Keratinocyte (primary cell): ENCODE results near the gene DIPK1B. TPM values are rescaled to one million over a fixed set of nuclear protein-coding genes. Genes with fewer than 3 reads are reported as not detected.

Source experiments
- DNase-seq: peaks from one replicate; pipeline ENCODE4 v3.0.0-alpha.2; 2011; ENCODE audit warnings: low read depth, missing footprints, low spot score
- FAIRE-seq: peaks from 2 replicates; lab custom pipeline; 2011; peaks lifted over from hg19 to GRCh38; lab: Jason Lieb, UNC
- H2AFZ ChIP-seq: 2 replicates; pipeline ENCODE4 v1.6.0; 2012; ENCODE audit warnings: low read length, control low read depth, inconsistent platforms; ENCODE audit not compliant: control insufficient read depth
- H3K27ac ChIP-seq: 2 replicates; pipeline ENCODE4 v1.5.1; 2011; ENCODE audit warnings: low read length; ENCODE audit not compliant: control insufficient read depth, insufficient read depth
- H3K27me3 ChIP-seq: 3 replicates; pipeline ENCODE4 v1.6.0; 2011; ENCODE audit warnings: low read length; ENCODE audit not compliant: control insufficient read depth, insufficient read depth; ENCODE audit errors: extremely low read depth
- H3K36me3 ChIP-seq, 2 experiments: 2 replicates in 1 of 2; 3 replicates in 1 of 2; pipeline ENCODE4 v1.5.1; 2011; ENCODE audit warnings: low read length in 2 of 2, mild to moderate bottlenecking in 1 of 2; ENCODE audit not compliant: control insufficient read depth in 2 of 2, insufficient read depth in 2 of 2; ENCODE audit errors: extremely low read depth in 1 of 2
- H3K4me1 ChIP-seq: 3 replicates; pipeline ENCODE4 v1.5.1; 2011; ENCODE audit warnings: low read length; ENCODE audit not compliant: control insufficient read depth, insufficient read depth; ENCODE audit errors: extremely low read depth
- H3K4me2 ChIP-seq: 3 replicates; pipeline ENCODE4 v1.6.0; 2011; ENCODE audit warnings: low read depth, low read length; ENCODE audit not compliant: control insufficient read depth, insufficient read depth; ENCODE audit errors: extremely low read depth
- H3K4me3 ChIP-seq, 3 experiments: fragments of 200-600 bp in 1 of 3; sonication (generic) in 1 of 3; 2 replicates in 2 of 3; 3 replicates in 1 of 3; pipeline ENCODE4 v1.5.1; 2011 to 2016; ENCODE audit warnings: low read length in 3 of 3, mild to moderate bottlenecking in 3 of 3, control low read depth in 2 of 3, inconsistent platforms in 1 of 3, low read depth in 1 of 3, mixed read lengths in 1 of 3, mixed run types in 1 of 3, moderate library complexity in 1 of 3; ENCODE audit not compliant: control insufficient read depth in 2 of 3, insufficient read depth in 2 of 3; ENCODE audit errors: extremely low read depth in 1 of 3
- H3K79me2 ChIP-seq: 2 replicates; pipeline ENCODE4 v1.6.0; 2012; ENCODE audit warnings: low read length; ENCODE audit not compliant: control insufficient read depth, insufficient read depth
- H3K9ac ChIP-seq: 3 replicates; pipeline ENCODE4 v1.6.0; 2011; ENCODE audit warnings: low read length; ENCODE audit not compliant: control insufficient read depth, insufficient read depth; ENCODE audit errors: extremely low read depth
- H3K9me1 ChIP-seq: 3 replicates; pipeline ENCODE4 v1.6.0; 2011; ENCODE audit warnings: low read length; ENCODE audit not compliant: control insufficient read depth, insufficient read depth; ENCODE audit errors: extremely low read depth
- H3K9me3 ChIP-seq: 2 replicates; pipeline ENCODE4 v1.5.1; 2012; ENCODE audit warnings: low read depth, low read length; ENCODE audit not compliant: control insufficient read depth
- H4K20me1 ChIP-seq: 3 replicates; pipeline ENCODE4 v1.6.0; 2011; ENCODE audit warnings: low read length; ENCODE audit not compliant: control insufficient read depth, insufficient read depth; ENCODE audit errors: extremely low read depth
- CTCF ChIP-seq, 3 experiments: IDR thresholded peaks in 1 of 3; conservative IDR thresholded peaks in 1 of 3; optimal IDR thresholded peaks in 1 of 3; 2 replicates in 2 of 3; 3 replicates in 1 of 3; pipeline versions ENCODE3 to v1.5.1; 2011; ENCODE audit warnings: low read length in 3 of 3, mild to moderate bottlenecking in 3 of 3, moderate library complexity in 2 of 3, control low read depth in 1 of 3, inconsistent platforms in 1 of 3; ENCODE audit not compliant: insufficient read depth in 2 of 3; ENCODE audit errors: extremely low read depth in 1 of 3
- EZH2 ChIP-seq: IDR thresholded peaks from one replicate; pipeline ENCODE4 v1.6.1; 2012; ENCODE audit warnings: inconsistent platforms, mild to moderate bottlenecking, low read length, moderate library complexity
- dilution Hi-C: fragments of 300-500 bp; cut with MboI; formaldehyde crosslinking; loops from one replicate; pipeline ENCODE4 v1.7.0; 2020; ENCODE audit warnings: low sequenced_read_pairs; ENCODE audit not compliant: extremely low pct_ligation_motif_present
- polyA plus RNA-seq, 5 experiments: library from polyadenylated mRNA; depleted of rRNA in 3 of 5; stranded (reverse) in 3 of 5; stranded (forward) in 1 of 5; unstranded in 1 of 5; fragments of >200 nt; gene quantifications; 1 replicate in 1 of 5; 2 replicates in 3 of 5; 3 replicates in 1 of 5; pipeline versions ENCODE4 v1.2.1 to v1.2.3, GENCODE V29; 2011 to 2012; ENCODE audit warnings: missing spikeins in 2 of 5, low read depth in 1 of 5, low replicate concordance in 1 of 5

DIPK1B gene
- polyA plus RNA-seq, 1 donor (not counting 4 experiments of a cell fraction or from before 2014, with no cell fraction given): not detected

- no peak for TF ChIP-seq EZH2
- no peak for TF ChIP-seq CTCF (optimal IDR thresholded peaks at IDR 0.05 in 1 of 3, IDR thresholded peaks at IDR 0.05 in 1 of 3, conservative IDR thresholded peaks at IDR 0.05 in 1 of 3; ENCODE audit: extremely low read depth in 1 of 3, insufficient read depth in 2 of 3, low read length in 3 of 3)
- Histone ChIP-seq H3K4me2 (no peak overlapping the region), H3K27ac (no peak overlapping the region), H3K79me2 (no peaks in the 10 kb centered on the region), H3K9me3 (no peaks in the 10 kb centered on the region), H3K4me3 (no peak overlapping the region), H3K9ac (no peak overlapping the region), H3K27me3 (peaks cover 34% of the 10 kb centered on the region), H3K9me1 (no peaks in the 10 kb centered on the region), H2AFZ (no peak overlapping the region), H3K36me3 (peaks cover 0 to under 1% of the 10 kb centered on the region in 2 experiments), H4K20me1 (no peaks in the 10 kb centered on the region), H3K4me1 (no peaks in the 10 kb centered on the region)
- dilution Hi-C loops: no loop called here
- no peak for DNase-seq
- no peak for FAIRE-seq
Observed at GRCh38 chr9:136668983-136669790, 43.2 kb upstream of the DIPK1B start.

- no peaks in the 10 kb centered on the region for H3K9me3 ChIP-seq
- no peak overlapping the region for H3K4me2 ChIP-seq
- H3K27ac ChIP-seq: no peak overlapping the region
- TF ChIP-seq EZH2 (no peak), CTCF (optimal IDR thresholded peaks at IDR 0.05 in 1 of 3, IDR thresholded peaks at IDR 0.05 in 1 of 3, conservative IDR thresholded peaks at IDR 0.05 in 1 of 3; ENCODE audit: extremely low read depth in 1 of 3, insufficient read depth in 2 of 3, low read length in 3 of 3) (no peak)
- H3K4me3 ChIP-seq: no peak overlapping the region
- peaks cover 26% of the 10 kb centered on the region for H3K27me3 ChIP-seq
- no peaks in the 10 kb centered on the region for H4K20me1 ChIP-seq
- H3K79me2 ChIP-seq: no peaks in the 10 kb centered on the region
- no peak overlapping the region for H3K9ac ChIP-seq
- no peaks in the 10 kb centered on the region for H3K4me1 ChIP-seq
- H3K9me1 ChIP-seq: no peaks in the 10 kb centered on the region
- dilution Hi-C loops: no loop called here
- no peak overlapping the region for H2AFZ ChIP-seq
- peaks cover 0 to 4% of the 10 kb centered on the region in 2 experiments for H3K36me3 ChIP-seq
- FAIRE-seq (no peak), DNase-seq (no peak)
Observed at GRCh38 chr9:136669791-136670464, 42.4 kb upstream of the DIPK1B start.
